ENCODE measurements around the gene LNP1.
"Not testable (repeated sequence)": the region's sequence is repeated elsewhere in the genome, so short reads cannot be mapped to it uniquely, and the experiment has no call there.

LNP1 gene

GRCh38 chr3:100429187-100429716 lies 27.9 kb downstream of the LNP1 start:
- no peak for DNase-seq (ENCODE audit: low read depth)

GRCh38 chr3:100436951-100437350 lies 35.6 kb downstream of the LNP1 start:
- no peak for DNase-seq (ENCODE audit: low read depth)

GRCh38 chr3:100437721-100438622 lies 36.6 kb downstream of the LNP1 start:
- no peak for DNase-seq (ENCODE audit: low read depth)

- no peak for DNase-seq (ENCODE audit: low read depth)
Measured at GRCh38 chr3:100438623-100438974, 37.3 kb downstream of the LNP1 start.

- DNase-seq (ENCODE audit: low read depth), result no peak
Measured at GRCh38 chr3:100440895-100441294, 39.6 kb downstream of the LNP1 start.

GRCh38 chr3:100443690-100444089 lies 42.4 kb downstream of the LNP1 start:
- no peak for DNase-seq (ENCODE audit: low read depth)

- DNase-seq (ENCODE audit: low read depth), result not testable (repeated sequence)
Measured at GRCh38 chr3:100447067-100447466, 45.7 kb downstream of the LNP1 start.

GRCh38 chr3:100448079-100448478 lies 46.7 kb downstream of the LNP1 start:
- no peak for DNase-seq (ENCODE audit: low read depth)

- no peak for DNase-seq (ENCODE audit: low read depth)
Measured at GRCh38 chr3:100449214-100449613, 47.9 kb downstream of the LNP1 start.

GRCh38 chr3:100454677-100455076 lies 53.3 kb downstream of the LNP1 start:
- no peak for DNase-seq (ENCODE audit: low read depth)

- no peak for DNase-seq (ENCODE audit: low read depth)
Measured at GRCh38 chr3:100455841-100456550, 54.7 kb downstream of the LNP1 start.

GRCh38 chr3:100456745-100457144 lies 55.4 kb downstream of the LNP1 start:
- no peak for DNase-seq (ENCODE audit: low read depth)

- DNase-seq (ENCODE audit: low read depth), result no peak
Measured at GRCh38 chr3:100457811-100458210, 56.5 kb downstream of the LNP1 start.

GRCh38 chr3:100458814-100459213 lies 57.5 kb downstream of the LNP1 start:
- DNase-seq (ENCODE audit: low read depth), result no peak

GRCh38 chr3:100463002-100463401 lies 61.7 kb downstream of the LNP1 start:
- no peak for DNase-seq (ENCODE audit: low read depth)

GRCh38 chr3:100463646-100464155 lies 62.4 kb downstream of the LNP1 start:
- DNase-seq (ENCODE audit: low read depth), result no peak

- no peak for DNase-seq (ENCODE audit: low read depth)
Measured at GRCh38 chr3:100465892-100466777, 64.8 kb downstream of the LNP1 start.

- no peak for DNase-seq (ENCODE audit: low read depth)
Measured at GRCh38 chr3:100467133-100467532, 65.8 kb downstream of the LNP1 start.

GRCh38 chr3:100468676-100469075 lies 67.3 kb downstream of the LNP1 start:
- no peak for DNase-seq (ENCODE audit: low read depth)

GRCh38 chr3:100470951-100471350 lies 69.6 kb downstream of the LNP1 start:
- no peak for DNase-seq (ENCODE audit: low read depth)

- no peak for DNase-seq (ENCODE audit: low read depth)
Measured at GRCh38 chr3:100471444-100471843, 70.1 kb downstream of the LNP1 start.

- DNase-seq (ENCODE audit: low read depth), result not testable (repeated sequence)
Measured at GRCh38 chr3:100477851-100478360, 76.6 kb downstream of the LNP1 start.

Measured in stimulated activated CD8-positive, alpha-beta memory T cell treated with anti-CD3 and anti-CD28 coated beads, Interleukin-15, amount 100 ng/mL, for 1 hour (primary cell).